HG03575 (cell line): ENCODE results near the gene PAEP.
"Not testable (repeated sequence)": the region's sequence is repeated elsewhere in the genome, so short reads cannot be mapped to it uniquely, and the experiment has no call there.

Experiments
- ATAC-seq: cut with Tn5 transposase; IDR thresholded peaks from one replicate; pipeline ENCODE4 v1.9.1; 2021; ENCODE audit not compliant: unreplicated experiment, insufficient number of reproducible peaks, low FRiP score; ENCODE audit errors: extremely low read depth

PAEP gene

GRCh38 chr9:135524130-135524861 is 37.3 kb upstream of the PAEP start:
- no peak for ATAC-seq

GRCh38 chr9:135525241-135526088 is 36.1 kb upstream of the PAEP start:
- ATAC-seq, result no peak

GRCh38 chr9:135526089-135526729 is 35.3 kb upstream of the PAEP start:
- no peak for ATAC-seq

- ATAC-seq, result no peak
Measured at GRCh38 chr9:135526730-135527571, 34.6 kb upstream of the PAEP start.

GRCh38 chr9:135528842-135529435 is 32.6 kb upstream of the PAEP start:
- not testable (repeated sequence) for ATAC-seq

GRCh38 chr9:135530146-135530545 is 31.4 kb upstream of the PAEP start:
- ATAC-seq, result no peak

GRCh38 chr9:135531096-135531495 is 30.5 kb upstream of the PAEP start:
- ATAC-seq, result no peak

- ATAC-seq, result no peak
Measured at GRCh38 chr9:135533113-135533512, 28.4 kb upstream of the PAEP start.

- ATAC-seq, result no peak
Measured at GRCh38 chr9:135533674-135534073, 27.9 kb upstream of the PAEP start.

- ATAC-seq, result not testable (repeated sequence)
Measured at GRCh38 chr9:135534192-135534711, 27.3 kb upstream of the PAEP start.

GRCh38 chr9:135534826-135535225 is 26.7 kb upstream of the PAEP start:
- ATAC-seq, result not testable (repeated sequence)

GRCh38 chr9:135535631-135536030 is 25.9 kb upstream of the PAEP start:
- ATAC-seq, result not testable (repeated sequence)

- no peak for ATAC-seq
Measured at GRCh38 chr9:135536216-135536615, 25.3 kb upstream of the PAEP start.

- not testable (repeated sequence) for ATAC-seq
Measured at GRCh38 chr9:135543262-135543894, 18.2 kb upstream of the PAEP start.

- no peak for ATAC-seq
Measured at GRCh38 chr9:135544981-135545635, 16.4 kb upstream of the PAEP start.

- ATAC-seq, result not testable (repeated sequence)
Measured at GRCh38 chr9:135545646-135546176, 15.8 kb upstream of the PAEP start, which contains the start of gene OBP2A. TSS of gene OBP2A (plus strand) at chr9:135546126. CDS start at chr9:135546181, 55 bp downstream.
